HG02973 (cell line): ENCODE measurements around the gene NEURL3.
"Not testable (repeated sequence)": the region's sequence is repeated elsewhere in the genome, so short reads cannot be mapped to it uniquely, and the experiment has no call there.

Experiments
- ATAC-seq: cut with Tn5 transposase; IDR thresholded peaks from one replicate; pipeline ENCODE4 v1.9.1; 2021; ENCODE audit warnings: moderate library complexity; ENCODE audit not compliant: unreplicated experiment

The NEURL3 gene

GRCh38 chr2:96508521-96509113, 3.5 kb upstream of the NEURL3 start:
- ATAC-seq, result no peak

- ATAC-seq, result peak; percentile 67
Observed at GRCh38 chr2:96507957-96508520, 2.9 kb upstream of the NEURL3 start.

- no peak for ATAC-seq
Observed at GRCh38 chr2:96506907-96507240, 1.7 kb upstream of the NEURL3 start.

- no peak for ATAC-seq
Observed at GRCh38 chr2:96506016-96506906, 1.1 kb upstream of the NEURL3 start.

GRCh38 chr2:96503637-96504243, 1.4 kb downstream of the NEURL3 start:
- no peak for ATAC-seq

- no peak for ATAC-seq
Observed at GRCh38 chr2:96502891-96503636, 2.1 kb downstream of the NEURL3 start.

- ATAC-seq, result no peak
Observed at GRCh38 chr2:96501886-96502810, 3.0 kb downstream of the NEURL3 start.

- ATAC-seq, result no peak
Observed at GRCh38 chr2:96501471-96501874, 3.7 kb downstream of the NEURL3 start.

GRCh38 chr2:96500385-96501066, 4.6 kb downstream of the NEURL3 start:
- ATAC-seq, result no peak

GRCh38 chr2:96499061-96499960, 5.8 kb downstream of the NEURL3 start:
- ATAC-seq, result no peak

GRCh38 chr2:96498611-96499010, 6.5 kb downstream of the NEURL3 start:
- not testable (repeated sequence) for ATAC-seq

- no peak for ATAC-seq
Observed at GRCh38 chr2:96498021-96498431, 7.1 kb downstream of the NEURL3 start.

GRCh38 chr2:96495982-96496629, 9.1 kb downstream of the NEURL3 start:
- ATAC-seq, result no peak

- no peak for ATAC-seq
Observed at GRCh38 chr2:96494188-96494587, 11.0 kb downstream of the NEURL3 start.

- no peak for ATAC-seq
Observed at GRCh38 chr2:96493072-96493471, 12.1 kb downstream of the NEURL3 start.

- no peak for ATAC-seq
Observed at GRCh38 chr2:96491860-96492497, 13.2 kb downstream of the NEURL3 start.

GRCh38 chr2:96489663-96490062, 15.5 kb downstream of the NEURL3 start:
- no peak for ATAC-seq
